Right lobe of liver (tissue), 6 donors: Measurements from ENCODE around the gene INSM2. TPM values are rescaled to one million over a fixed set of nuclear protein-coding genes. Genes with fewer than 3 reads are reported as not detected.

ENCODE experiments used
- ATAC-seq, 4 donors: fragments of 200-7000 bp; cut with Tn5 transposase; one replicate each; pipeline ENCODE4 v1.9.1; 2020; ENCODE audit warnings: mild to moderate bottlenecking in 4 of 4, moderate library complexity in 4 of 4
- DNase-seq, 3 donors: peaks; one replicate each; pipeline ENCODE4 v3.0.0-alpha.2; 2020
- H3K27ac ChIP-seq, 3 donors: fragments of 200-600 bp; one replicate each; pipeline ENCODE4 v1.8.0; 2022
- H3K27me3 ChIP-seq, 2 donors: fragments of 200-600 bp; one replicate each; pipeline ENCODE4 v1.8.0; 2022
- H3K36me3 ChIP-seq, 4 donors: fragments of 200-600 bp; sonication (generic) in 1 of 4; one replicate each; pipeline versions ENCODE4 v1.5.1 to v1.8.0; 2017 to 2022; ENCODE audit warnings: control low read depth in 1 of 4
- H3K4me1 ChIP-seq, 4 donors: fragments of 200-600 bp; sonication (generic) in 1 of 4; one replicate each; pipeline versions ENCODE4 v1.5.1 to v1.8.0; 2017 to 2022; ENCODE audit warnings: control low read depth in 1 of 4
- H3K4me3 ChIP-seq, 3 donors: fragments of 200-600 bp; one replicate each; pipeline ENCODE4 v1.8.0; 2022
- H3K9me3 ChIP-seq, 4 donors: fragments of 200-600 bp; sonication (generic) in 1 of 4; one replicate each; pipeline versions ENCODE4 v1.5.1 to v1.8.0; 2017 to 2022; ENCODE audit warnings: control low read depth in 1 of 4
- POLR2A ChIP-seq: fragments of 450-650 bp; IDR thresholded peaks from one replicate; pipeline ENCODE4 v1.6.1; 2017; ENCODE audit warnings: antibody characterized with exemption, mild to moderate bottlenecking
- WGBS: methylation state at CpG from one replicate; pipeline ENCODE4 v1.1.6; 2018; ENCODE audit warnings: low coverage, low lambda C conversion rate; ENCODE audit not compliant: insufficient coverage; ENCODE audit errors: missing lambda C conversion rate; 5-methylcytosine and 5-hydroxymethylcytosine counted together
- intact Hi-C, 2 donors: fragments of 100-400 bp; cut with DNase I; formaldehyde crosslinking; loops; one replicate each; pipeline versions ENCODE4 v1.11.2 to v1.14.1; 2022
- total RNA-seq, 6 experiments: library from RNA; depleted of rRNA in 2 of 6; stranded (reverse); fragments of >200 nt in 2 of 6; fragmentation: NEBNext Ultra II Directional in 3 of 6; extraction: Animal tissue kit (Norgen Biotek cat#: 25700) in 3 of 6; gene quantifications; one replicate each; pipeline versions ENCODE4 v1.1.0 to v1.2.4, GENCODE V29; 2016 to 2023
- TF ChIP-seq, protein P1 (sequence below), 4 donors: fragments of 200-600 bp in 3 of 4; fragments of 450-650 bp in 1 of 4; IDR thresholded peaks; one replicate each; pipeline versions ENCODE4 v1.5.1 to v1.8.0; 2016 to 2022; ENCODE audit warnings: antibody characterized with exemption in 4 of 4, mild to moderate bottlenecking in 2 of 4
- donor health status: DM: no; HTN: yes; CAD: no.
- donor health status: DM: no; HTN: no; CAD: no.
- donor health status: DM: no; HTN: no; CAD: no.
- donor health status: DM: no; HTN: yes; CAD: no.
- donor health status: DM: no; HTN: yes; CAD: no.

The INSM2 gene
- total RNA-seq, 6 experiments from 2014 or later, result not detected

DNA sequence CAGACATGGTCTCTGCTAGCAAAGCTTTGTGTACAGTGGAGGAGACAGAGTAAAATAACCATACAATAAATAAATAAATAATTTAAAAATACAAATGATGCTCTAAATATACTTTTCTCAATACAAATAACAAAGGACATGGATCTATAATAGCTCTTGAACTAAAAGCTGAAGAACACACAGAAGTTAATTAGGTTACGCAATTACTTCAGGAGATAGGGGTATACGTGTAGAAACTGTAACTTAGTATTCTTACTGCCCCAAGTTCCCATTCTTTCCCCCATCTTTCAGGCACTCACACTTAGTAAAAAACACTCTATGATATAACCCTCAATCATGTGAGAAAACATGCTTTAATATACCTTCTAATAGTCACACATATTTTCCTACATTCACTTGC, 44.2 kb downstream of the INSM2 start:
- WGBS, result 88% methylated on average over 2 of the region's 2 CpGs

DNA sequence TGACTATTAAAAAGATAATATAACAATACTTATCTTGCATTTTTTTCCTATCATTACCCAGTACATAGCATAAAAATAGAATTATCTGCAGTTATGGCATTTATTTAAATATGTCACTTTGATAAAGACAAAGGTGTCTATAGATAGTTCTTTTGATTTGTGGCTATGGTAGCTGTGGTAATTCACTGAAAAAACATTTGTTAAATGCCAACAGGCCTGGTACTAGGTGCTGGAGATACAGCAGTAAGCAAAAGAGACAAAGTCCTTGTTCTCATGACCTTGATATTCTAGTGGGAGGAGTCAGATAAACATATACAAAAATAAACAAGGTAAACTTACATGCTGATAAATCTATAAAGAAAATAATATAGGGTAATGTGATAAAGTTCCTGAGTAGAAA, 44.7 kb downstream of the INSM2 start:
- H3K4me3 ChIP-seq, result no peak overlapping the region
- no peaks in the 10 kb centered on the region for H3K27me3 ChIP-seq
- H3K4me1 ChIP-seq, result no peaks in the 10 kb centered on the region
- intact Hi-C loops, result no loop called here
- no peaks in the 10 kb centered on the region for H3K36me3 ChIP-seq
- TF ChIP-seq POLR2A, result no peak
- TF ChIP-seq, protein P1, sequence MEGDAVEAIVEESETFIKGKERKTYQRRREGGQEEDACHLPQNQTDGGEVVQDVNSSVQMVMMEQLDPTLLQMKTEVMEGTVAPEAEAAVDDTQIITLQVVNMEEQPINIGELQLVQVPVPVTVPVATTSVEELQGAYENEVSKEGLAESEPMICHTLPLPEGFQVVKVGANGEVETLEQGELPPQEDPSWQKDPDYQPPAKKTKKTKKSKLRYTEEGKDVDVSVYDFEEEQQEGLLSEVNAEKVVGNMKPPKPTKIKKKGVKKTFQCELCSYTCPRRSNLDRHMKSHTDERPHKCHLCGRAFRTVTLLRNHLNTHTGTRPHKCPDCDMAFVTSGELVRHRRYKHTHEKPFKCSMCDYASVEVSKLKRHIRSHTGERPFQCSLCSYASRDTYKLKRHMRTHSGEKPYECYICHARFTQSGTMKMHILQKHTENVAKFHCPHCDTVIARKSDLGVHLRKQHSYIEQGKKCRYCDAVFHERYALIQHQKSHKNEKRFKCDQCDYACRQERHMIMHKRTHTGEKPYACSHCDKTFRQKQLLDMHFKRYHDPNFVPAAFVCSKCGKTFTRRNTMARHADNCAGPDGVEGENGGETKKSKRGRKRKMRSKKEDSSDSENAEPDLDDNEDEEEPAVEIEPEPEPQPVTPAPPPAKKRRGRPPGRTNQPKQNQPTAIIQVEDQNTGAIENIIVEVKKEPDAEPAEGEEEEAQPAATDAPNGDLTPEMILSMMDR (IDR thresholded peaks at IDR 0.05), result no peak
- no peak overlapping the region for H3K27ac ChIP-seq
- ATAC-seq, result no peak
- H3K9me3 ChIP-seq, result no peaks in the 10 kb centered on the region
- DNase-seq, result no peak

More for the DNA sequence above, 44.2 kb downstream of the INSM2 start:
- DNase-seq, result no peak
- H3K4me3 ChIP-seq, result no peak overlapping the region
- no peaks in the 10 kb centered on the region for H3K27me3 ChIP-seq
- intact Hi-C loops, result no loop called here
- no peak overlapping the region for H3K27ac ChIP-seq
- ATAC-seq, result no peak
- TF ChIP-seq POLR2A, result no peak
- TF ChIP-seq, protein P1 (IDR thresholded peaks at IDR 0.05), result no peak
- H3K4me1 ChIP-seq, result no peaks in the 10 kb centered on the region
- H3K36me3 ChIP-seq, result no peaks in the 10 kb centered on the region
- no peaks in the 10 kb centered on the region for H3K9me3 ChIP-seq

Other genes starting within 250 kb of the INSM2 start
- 100 to 1,000 TPM in 1 of 6 experiments, 10 to 100 TPM in 5; 66.9 to 122 (median 81.1) TPM for gene PSMA6, start 241.8 kb upstream of the INSM2 start, total RNA-seq
- gene NFKBIA, start 129.4 kb upstream of the INSM2 start, total RNA-seq, result 100 to 1,000 TPM in 3 of 6 experiments, 10 to 100 TPM in 3; 84.8 to 140 (median 106) TPM